HK-2 (cell line): ENCODE measurements around the gene L3MBTL2.
"Not testable (repeated sequence)": the region's sequence is repeated elsewhere in the genome, so short reads cannot be mapped to it uniquely, and the experiment has no call there.

Source experiments
- DNase-seq: peaks from one replicate; pipeline ENCODE4 v3.0.0-alpha.2; 2018; ENCODE audit not compliant: unreplicated experiment

L3MBTL2 gene

DNA sequence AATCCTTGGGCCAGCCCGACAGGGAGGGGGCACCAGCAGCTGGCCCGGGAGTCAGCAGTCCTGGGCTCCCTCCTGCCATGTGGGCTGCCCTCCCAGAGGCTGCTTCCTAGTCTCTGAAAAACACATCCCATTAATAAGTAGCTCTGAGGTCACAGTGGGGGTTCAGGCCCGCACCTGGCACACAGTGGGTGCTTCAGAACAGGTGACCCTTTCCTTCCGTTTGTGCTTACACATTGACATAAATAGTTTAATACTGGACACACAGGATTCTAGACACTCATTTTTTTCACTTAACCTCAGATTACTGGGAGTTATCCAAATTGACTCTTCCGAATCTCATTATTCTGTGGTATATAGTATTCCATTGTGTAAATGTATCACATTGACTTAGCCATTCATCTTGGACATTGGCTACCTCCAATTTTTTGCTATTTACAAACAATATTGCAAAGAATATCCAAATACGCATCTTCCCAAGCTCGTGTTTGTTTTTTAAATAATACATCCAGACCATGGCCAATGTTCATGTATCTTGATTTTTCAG is 36.1 kb downstream of the L3MBTL2 start:
- DNase-seq, result no peak

DNA sequence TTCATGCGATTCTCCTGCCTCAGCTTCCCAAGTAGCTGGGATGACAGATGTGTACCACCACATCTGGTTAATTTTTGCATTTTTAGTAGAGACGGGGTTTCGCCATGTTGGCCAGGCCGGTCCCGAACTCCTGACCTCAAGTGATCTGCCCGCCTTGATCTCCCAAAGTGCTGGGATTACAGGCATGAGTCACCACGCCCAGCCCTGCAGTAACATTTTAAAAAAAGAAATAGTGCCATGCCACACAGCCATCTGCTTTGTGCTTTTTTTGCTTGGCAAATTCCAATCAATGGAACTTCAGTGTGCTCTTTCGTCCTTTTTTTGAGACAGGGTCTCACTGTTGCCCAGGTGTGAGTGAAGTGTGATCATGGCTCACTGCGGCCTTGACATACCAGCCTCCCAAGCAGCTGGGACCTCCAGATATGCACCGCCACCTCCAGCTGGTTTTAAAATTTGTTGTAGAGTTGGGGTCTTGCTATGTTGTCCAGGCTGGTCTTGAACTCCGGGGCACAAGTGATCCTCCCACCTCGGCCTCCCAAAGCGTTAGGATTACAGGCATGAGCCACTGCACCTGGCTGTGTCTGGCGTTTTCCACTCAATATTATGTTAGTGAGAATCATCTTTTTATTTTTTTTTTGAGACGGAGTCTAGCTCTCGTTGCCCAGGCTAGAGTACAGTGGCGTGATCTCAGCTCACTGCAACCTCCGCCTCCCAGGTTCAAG is 37.4 kb downstream of the L3MBTL2 start:
- DNase-seq, result no peak

DNA sequence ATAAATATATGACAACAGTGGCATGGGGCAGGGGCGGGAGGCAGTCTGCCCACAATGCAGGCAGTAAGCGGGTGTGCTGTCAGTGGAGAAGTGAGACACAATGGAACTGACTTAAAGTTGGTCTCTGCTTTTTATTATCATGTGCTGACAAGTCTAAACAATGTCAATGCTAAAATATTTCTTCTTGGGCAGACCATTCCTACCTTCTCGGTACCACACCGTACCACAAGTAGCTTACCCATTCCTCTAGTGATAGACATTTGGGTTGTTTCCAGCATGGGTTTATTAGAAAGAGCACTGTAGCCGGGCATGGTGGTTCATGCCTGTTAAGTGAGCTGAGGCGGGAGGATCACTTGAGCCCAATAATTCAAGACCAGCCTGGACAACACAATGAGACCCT is 38.2 kb downstream of the L3MBTL2 start:
- no peak for DNase-seq

DNA sequence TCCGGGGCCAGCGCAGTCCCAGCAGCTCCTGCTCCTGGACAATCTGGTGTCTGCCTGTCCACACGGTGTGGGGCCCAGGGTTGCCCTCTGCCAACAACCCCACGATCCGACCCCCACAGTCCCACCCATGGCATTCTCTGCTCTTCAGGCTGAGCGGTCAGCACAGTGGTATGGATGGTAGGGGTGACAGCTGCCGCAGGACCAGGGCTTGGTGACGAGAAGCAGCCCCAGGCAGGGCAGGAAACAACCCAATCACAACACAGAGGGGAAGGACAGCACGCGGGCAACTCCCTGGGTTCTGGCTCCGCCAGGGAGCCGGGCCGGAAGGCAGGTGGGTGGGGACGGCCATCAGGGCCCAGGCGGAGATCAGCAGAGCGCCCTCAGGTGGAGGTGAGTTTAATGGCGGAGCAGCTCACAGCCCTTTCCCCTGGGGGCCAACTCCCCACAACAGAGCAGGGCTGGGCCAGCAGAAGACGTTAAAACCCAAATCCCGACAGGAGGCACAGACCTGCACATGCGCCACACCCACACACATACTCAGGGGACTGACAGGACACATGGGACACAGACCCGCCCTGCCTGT is 40.9 kb downstream of the L3MBTL2 start:
- no peak for DNase-seq

DNA sequence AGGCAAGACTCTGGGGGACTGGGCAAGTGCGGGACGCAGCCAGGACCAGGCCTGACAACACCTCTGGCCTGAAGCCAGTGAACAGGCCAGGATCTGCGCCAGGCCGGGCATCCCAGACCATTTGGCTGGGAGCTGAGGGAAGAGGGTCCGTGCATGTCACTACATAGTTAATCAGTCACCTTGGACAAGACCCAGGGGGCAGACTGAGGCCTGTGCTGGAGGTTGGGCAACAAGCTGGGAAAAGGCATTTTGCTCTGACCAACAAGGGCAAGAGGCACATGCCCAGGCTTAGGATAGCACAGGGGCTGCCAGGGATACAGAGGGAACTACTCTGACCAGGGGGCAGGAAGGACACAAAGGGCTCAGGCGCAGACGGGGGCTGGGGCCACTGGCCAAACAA is 42.6 kb downstream of the L3MBTL2 start:
- DNase-seq, result no peak

DNA sequence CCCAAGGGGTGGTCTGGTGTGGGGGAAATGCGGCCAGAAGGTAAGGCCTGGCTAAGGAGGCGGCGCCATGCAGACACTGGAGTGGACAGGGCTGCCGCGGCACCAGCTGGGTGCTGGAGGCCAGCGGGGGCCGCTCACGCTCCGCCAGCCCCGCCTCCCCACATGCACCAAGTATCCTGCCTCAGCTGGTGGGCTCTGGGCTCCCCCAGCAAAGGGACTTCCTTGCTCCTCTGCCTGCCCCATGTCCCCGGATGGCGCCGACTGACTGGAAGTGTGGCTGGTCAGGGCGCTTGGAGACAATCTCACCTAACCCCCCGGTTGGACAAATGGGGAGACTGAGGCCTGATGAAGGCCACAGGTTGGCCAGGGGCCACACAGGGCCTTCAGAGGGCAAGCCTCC is 43.2 kb downstream of the L3MBTL2 start:
- DNase-seq, result no peak

DNA sequence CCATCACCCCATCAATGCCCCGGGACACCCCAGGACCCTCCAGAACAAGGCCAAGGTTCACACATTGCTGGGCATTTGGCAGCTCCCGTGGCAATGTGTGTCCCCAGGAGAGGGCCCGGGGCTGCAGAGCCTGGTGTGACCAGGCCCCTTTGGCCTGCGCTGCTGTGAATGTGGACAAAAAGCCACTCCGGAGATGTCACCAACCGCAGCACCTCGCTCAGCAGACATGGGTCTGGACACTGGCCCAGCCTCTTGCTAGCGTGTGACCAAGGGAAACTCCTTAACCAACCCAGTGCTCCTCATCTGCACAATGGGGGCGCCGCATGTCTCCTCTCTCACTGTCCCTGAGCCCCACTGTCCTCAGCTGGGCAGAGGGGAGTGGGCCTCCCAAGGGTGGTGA is 43.6 kb downstream of the L3MBTL2 start:
- DNase-seq, result no peak

DNA sequence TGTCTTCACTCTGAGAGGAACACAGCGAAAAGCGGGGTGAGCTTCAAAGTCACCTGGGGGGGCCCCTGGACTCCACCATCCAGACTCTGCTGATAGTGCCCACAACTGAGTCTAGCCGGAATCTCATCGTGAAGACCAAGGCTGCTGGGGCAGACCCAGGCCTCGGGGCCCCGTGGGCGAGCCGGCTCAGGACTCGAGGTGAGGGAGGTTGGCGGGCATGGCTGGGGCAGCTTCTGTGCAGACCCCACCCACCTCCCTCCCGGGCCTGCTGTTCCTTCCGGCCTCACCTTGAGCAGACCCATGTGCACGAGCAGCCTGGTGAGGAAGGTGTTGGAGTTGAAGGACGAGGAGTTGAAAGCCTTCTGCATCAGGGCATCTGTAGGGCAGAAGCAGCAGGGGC is 44.3 kb downstream of the L3MBTL2 start:
- DNase-seq, result no peak

DNA sequence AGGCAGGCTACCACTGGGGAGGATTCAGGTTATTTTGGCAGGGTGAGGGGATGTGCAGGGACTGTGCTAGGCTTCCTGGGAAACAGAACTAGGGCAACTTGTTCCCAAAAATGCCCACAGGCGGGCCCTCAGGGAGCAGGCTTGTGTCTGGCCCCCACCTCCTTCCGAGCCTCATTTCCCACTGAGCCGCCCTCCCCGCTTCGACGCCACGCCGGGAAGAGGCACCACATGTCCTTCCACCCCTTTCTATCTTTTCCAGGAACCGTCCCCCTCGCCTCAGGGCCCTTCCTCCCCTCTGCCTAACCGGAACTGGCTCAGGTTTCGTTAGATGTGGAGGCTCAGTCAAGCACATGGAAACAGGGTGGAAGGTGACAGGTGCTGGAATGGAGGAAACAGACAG is 45.0 kb downstream of the L3MBTL2 start:
- DNase-seq, result no peak

DNA sequence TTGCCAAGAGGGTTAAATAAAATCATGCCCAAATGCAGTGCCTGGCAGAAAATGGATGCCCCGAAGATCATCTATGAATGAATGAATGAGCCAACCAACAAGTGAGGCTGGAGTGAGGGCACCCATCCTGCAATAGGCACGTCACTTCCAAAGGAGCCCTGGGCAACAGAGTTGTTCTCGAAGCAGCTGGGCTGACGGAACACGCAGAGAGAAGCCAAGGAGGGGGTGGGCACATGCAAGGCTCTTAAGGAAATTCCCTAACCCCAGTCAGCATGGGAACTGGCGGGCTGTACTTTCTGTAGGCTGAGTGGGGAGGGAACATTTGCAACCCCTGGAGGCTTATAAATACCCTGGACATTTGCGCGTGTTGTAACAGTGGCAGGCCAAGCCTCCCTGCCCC is 47.3 kb downstream of the L3MBTL2 start:
- DNase-seq, result no peak

DNA sequence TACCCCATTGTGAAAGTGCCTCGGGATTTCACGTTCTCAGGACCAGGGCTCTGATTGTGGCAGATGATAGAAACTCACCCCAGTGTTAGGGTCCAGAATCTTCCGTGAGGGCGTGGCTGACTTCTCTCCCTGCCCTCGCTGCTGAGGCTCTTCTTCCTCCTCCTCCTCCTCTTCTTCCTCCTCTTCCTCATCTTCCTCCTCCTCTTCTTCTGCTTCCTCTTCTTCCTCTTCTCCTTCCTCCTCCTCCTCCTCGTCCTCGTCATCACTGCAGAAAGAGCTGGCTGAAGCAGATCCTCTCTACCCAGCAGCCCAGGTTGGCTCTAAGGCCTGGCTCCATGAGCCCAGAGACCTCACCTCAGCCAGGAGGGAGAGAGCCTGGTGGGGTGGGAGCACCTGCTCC is 49.1 kb downstream of the L3MBTL2 start:
- DNase-seq, result no peak

DNA sequence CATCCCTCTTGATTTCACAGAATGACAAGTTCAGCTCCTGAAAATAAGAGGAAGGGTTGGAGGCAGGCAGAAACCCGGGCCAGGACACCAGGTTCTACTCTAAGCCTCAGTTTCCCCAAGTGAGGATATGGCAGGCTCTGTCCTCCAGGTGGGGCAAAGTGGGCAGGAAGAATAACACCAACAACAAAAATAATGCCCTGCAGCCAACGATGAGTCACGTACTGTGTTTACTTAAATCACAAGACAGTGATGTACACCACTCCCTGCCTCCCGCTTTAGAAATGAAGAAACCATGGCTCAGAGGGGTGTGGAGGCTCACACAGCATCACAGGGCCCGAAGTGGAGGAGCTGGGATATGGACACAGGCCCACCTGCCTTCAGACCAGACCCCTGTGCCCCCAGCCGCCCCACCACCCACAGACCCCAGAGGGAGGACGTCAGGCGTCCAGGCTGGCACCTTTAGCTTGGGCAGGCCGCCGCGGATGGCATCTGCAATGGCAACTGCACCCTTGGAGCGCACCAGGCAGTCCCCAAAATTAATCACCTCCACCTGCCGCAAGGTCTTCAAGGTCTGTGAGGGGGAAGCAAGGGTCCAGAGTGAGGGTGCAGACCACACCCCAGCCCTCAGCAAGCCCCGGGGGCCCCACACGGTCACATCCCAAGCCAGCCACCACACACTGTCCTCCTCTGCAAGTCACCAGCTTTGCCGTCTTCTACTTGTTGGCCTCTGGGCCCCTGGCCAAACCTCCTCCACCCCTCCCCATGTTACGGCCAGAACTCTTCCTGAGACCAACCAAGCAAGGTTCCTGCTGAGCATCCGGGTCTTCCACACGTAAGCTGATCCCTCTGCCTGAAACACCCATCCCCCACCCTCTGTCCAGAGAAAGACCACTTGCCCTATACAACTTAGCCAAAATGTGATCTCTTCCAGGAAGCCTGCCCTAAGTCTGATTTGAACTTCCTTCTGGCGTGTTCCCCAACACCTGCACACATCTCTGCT is 51.4 kb downstream of the L3MBTL2 start:
- DNase-seq, result no peak

DNA sequence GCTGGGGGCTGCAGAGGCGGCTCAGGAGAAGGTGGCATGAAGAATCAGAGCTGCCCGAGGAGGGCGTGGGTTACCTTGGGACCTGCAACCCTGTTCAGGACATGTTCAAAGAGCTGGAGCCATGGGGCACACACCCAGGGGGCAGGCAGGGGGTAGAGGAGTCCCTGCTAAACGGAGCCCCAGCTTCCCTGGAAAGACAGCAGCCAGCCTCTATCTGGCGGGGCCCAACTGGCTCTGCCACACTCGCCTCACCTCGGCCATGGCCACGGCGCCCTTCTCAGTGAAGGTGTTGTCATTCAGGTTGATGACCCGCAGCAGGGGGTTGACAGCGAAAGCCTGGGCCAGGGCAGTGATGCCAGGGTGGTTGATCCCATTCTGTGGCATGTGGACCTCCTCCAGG is 52.6 kb downstream of the L3MBTL2 start:
- DNase-seq, result no peak

DNA sequence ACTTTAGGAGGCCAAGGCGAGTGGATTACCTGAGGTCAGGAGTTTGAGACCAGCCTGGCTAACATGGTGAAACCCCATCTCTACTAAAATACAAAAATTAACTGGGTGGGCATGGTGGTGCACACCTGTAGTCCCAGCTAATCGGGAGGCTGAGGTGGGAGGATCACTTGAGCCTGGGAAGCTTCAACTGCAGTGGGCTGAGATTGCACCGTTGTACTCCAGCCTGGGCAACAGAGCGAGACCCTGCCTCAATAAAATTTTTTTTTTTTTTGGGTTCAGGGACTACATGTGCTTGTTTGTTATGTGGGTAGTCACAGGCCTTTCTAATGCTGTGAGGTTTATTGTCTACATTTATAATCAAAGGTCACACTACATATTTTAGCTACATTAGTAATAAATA is 54.6 kb downstream of the L3MBTL2 start:
- not testable (repeated sequence) for DNase-seq

DNA sequence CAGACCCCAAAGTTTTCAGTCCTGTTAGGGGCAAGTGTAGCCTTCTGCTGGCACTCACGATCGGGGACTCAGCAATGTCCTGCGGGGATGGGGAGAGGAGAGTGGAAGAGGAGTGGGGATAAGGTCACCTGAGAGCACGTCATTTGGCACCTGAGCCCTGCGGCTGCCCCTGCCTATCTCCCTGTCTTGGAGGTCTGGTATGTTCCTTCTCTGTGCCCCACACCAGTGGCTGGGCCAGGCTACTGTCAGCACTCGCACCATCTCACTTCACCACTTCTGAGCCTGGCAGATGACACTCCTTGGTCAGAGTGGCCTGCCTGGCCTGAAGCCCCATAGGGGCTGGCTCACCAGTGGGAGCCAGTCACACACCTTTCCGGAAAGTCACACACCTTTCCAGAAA is 55.8 kb downstream of the L3MBTL2 start:
- DNase-seq, result no peak

DNA sequence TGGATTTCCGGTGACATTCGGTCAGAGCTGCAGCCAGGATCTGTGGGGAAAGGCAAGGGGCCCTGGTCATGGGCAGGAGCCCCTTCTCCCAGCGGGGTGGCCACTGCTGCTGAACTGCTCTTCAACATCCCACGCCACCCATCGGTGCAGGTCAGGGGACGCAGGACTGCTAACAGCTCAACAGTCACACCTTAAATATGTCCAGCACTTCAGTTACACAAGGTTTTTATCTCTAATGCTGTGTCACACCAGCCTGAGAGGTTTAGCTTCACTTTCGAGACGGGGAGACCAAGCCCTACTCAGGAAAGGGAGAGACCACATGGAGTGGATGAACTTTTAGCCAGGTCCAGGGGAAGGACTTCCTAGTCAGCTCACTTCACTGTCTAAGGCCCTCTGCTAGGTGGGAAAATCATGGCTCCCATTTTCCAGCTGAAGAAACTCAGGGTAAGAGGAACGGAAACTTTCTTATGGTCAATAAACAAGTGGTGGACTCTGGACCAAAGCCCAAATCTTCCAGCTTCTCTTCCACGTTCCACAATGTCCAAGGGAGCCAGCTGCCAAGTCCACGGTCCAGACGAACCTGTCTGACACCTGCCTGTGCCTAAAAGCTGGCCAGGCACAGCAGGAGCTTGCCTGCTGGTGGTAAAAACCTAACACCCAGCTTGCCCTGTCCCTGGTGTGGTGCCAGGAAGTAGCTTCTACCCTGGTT is 56.6 kb downstream of the L3MBTL2 start:
- no peak for DNase-seq

DNA sequence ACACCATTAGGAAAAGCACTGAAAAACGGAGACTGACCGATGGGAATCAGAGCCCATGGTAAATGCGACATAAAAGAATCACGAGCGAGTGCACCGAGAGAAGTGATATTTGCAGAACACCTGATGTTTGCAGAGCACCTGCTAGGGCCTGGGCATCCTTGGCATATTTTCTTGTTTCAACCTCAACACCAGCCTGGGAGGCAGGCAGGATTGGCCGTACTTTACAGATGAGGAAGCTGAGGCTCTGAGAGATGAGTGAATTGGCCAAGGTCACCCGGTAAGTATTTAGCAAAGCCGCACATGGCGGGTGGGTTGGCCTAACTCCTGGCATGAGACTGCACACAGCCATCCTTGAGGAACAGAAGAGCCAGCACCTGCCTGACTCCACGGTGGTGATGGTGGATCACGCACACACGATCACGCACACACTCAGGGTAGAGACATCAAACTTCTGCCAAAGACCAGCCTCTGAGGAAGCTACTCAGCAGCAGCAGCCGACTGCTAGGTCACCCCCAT is 57.2 kb downstream of the L3MBTL2 start:
- no peak for DNase-seq

DNA sequence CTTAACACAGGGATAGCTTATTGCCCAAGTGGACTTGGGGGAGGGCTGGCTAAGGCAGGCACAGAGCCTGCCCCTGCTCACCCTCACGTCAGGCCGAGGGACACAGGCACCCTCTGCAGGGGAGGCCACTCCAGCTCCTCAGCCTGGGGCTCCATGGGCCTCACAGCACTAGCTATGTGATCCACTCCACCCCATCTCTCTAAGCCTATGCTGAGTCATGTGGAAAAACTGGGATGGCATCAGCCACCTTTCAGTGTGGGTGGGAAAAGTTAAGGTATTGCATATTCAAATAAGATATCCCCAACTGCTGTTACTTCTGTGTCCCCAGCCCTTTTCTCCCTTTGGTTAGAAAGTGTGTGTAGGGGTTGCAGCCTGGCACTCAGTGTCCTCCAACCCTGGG is 58.6 kb downstream of the L3MBTL2 start:
- no peak for DNase-seq

DNA sequence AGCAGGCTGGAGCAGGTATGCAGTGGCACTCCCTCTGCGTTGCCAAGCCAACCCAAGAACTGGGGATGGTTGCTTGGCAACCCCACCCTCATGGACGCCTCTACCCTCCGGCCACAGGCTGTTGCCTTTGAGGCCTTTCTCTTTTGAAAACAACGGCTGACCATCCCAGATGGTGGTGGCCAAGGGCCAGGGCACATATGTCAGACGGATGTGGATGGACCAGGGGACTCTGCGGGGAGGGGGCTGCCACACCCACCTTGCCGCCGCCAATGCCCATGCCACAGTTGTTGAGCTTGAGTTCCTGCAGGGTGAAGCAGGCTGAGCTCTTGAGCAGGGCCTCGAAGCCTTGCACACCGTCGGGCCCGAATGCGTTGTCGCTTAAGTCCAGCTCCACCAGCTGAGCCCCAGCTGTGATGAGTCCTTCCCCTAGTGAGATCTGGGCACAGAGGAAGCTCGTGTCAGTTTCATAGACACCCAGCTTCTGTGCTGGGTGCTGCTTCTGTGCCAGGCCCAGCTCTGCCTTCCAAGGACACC is 59.4 kb downstream of the L3MBTL2 start:
- no peak for DNase-seq

DNA sequence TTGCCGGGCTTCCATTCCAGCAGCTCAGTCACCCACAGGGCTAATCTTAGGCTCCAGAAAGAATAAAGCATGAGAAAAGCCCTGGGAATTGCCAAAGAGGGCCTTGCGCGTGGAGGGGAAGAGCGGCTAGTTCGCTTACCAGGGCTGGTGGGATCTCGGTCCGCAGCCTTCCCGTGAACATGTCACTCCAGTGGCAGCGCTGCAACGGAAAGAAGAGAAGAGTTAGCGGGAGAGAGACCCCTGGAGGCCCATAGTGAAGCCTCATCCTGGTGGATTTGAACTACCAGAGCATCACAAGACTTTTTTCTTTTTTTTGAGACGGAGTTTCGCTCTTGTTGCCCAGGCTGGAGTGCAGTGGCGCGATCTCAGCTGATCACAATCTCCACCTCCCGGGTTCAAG is 62.8 kb downstream of the L3MBTL2 start:
- no peak for DNase-seq

DNA sequence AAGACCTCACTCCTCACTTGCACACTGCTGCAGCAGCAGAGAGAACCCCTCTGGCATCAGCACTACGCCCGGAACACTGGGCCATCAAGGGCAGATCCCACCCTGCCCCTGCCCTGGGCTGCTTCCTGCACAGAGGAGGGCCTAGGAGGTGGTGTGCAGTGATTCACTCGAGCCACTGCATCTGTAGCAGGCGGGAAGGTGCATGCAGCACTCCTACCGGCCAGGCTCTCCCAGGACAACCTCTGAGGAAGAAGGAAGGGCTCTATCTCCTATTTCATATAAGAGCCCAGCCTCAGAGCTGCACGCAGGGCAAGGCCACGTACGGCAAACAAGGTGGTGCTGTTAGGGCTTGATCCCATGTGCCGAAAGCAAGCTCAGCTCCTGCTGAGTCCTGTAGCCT is 66.7 kb downstream of the L3MBTL2 start:
- no peak for DNase-seq
